ENCODE measurements around the gene NKX6-2.

Gene NKX6-2

GRCh38 chr10:132816718-132817117 lies 30.8 kb upstream of the NKX6-2 start:
- TF ChIP-seq CTCF (conservative IDR thresholded peaks at IDR 0.05) (no peak), ZFX (IDR thresholded peaks at IDR 0.05) (no peak)
- H3K27ac ChIP-seq = no peak overlapping the region

- H3K27ac ChIP-seq = no peak overlapping the region
- TF ChIP-seq ZFX (IDR thresholded peaks at IDR 0.05) = no peak
- no peak for TF ChIP-seq CTCF (conservative IDR thresholded peaks at IDR 0.05)
Measured at GRCh38 chr10:132815168-132815857, 29.4 kb upstream of the NKX6-2 start.

- no peak overlapping the region for H3K27ac ChIP-seq
- TF ChIP-seq CTCF (conservative IDR thresholded peaks at IDR 0.05) = no peak
- TF ChIP-seq ZFX (IDR thresholded peaks at IDR 0.05) = no peak
Measured at GRCh38 chr10:132814469-132814856, 28.5 kb upstream of the NKX6-2 start.

- no peak for TF ChIP-seq ZFX (IDR thresholded peaks at IDR 0.05)
- TF ChIP-seq CTCF (conservative IDR thresholded peaks at IDR 0.05) = no peak
- no peak overlapping the region for H3K27ac ChIP-seq
Measured at GRCh38 chr10:132813560-132814468, 27.9 kb upstream of the NKX6-2 start.

- H3K27ac ChIP-seq = no peak overlapping the region
- TF ChIP-seq CTCF (conservative IDR thresholded peaks at IDR 0.05) (no peak), ZFX (IDR thresholded peaks at IDR 0.05) (no peak)
Measured at GRCh38 chr10:132813001-132813401, 27.1 kb upstream of the NKX6-2 start.

GRCh38 chr10:132812520-132812919 lies 26.6 kb upstream of the NKX6-2 start:
- TF ChIP-seq CTCF (conservative IDR thresholded peaks at IDR 0.05) = no peak
- TF ChIP-seq ZFX (IDR thresholded peaks at IDR 0.05) = no peak
- no peak overlapping the region for H3K27ac ChIP-seq

GRCh38 chr10:132811891-132812481 lies 26.0 kb upstream of the NKX6-2 start:
- H3K27ac ChIP-seq = no peak overlapping the region
- TF ChIP-seq CTCF (conservative IDR thresholded peaks at IDR 0.05) (no peak), ZFX (IDR thresholded peaks at IDR 0.05) (no peak)

Data from C4-2B (cell line).